Measurements from ENCODE around the gene CEPT1. TPM values are rescaled to one million over a fixed set of nuclear protein-coding genes. Genes with fewer than 3 reads are reported as not detected.

Gene CEPT1
- total and polyA plus RNA-seq, 2 of the 8 experiments (the other 6 are each of a cell fraction or from before 2014, with no cell fraction given): 18.5 to 28.6 TPM

DNA sequence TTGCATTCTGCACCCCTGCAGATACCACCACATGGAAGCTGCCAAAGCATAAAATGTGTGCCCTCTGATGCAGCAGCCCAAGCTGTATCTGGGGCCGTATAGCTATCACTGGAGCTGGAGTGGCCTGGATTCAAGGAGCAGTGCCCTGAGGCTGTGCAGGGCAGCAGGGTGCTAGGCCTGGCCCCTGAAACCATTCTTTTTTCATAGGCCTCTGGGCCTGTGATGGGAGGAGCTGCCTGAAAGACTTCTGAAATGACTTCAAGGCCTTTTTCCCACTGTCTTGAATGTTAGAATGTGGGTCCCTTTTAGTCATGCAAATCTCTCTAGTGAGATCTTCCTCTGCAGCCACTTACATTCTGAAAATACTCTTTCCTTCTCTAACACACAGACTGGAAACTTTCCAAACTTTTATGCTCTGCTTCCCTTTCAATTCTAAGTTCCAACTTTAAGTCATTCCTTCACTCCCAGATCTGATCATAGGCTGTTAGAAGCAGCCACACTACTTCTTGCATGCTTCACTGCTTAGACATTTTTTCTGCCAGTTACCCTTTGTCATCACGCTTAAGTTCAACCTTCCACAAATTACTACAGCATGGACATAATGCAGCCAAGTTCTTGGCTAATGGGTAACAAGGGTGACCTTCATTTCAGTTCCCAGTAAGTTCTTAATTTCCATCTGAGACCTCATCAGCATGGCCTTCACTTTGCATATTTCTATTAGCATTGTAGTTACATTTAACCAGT, 42.5 kb upstream of the CEPT1 start (continued):
- no peak for TF ChIP-seq CHD7 (IDR thresholded peaks at IDR 0.05; ENCODE audit: insufficient replicate concordance, low read length)
- no peak for TF ChIP-seq RBBP5 (IDR thresholded peaks at IDR 0.05; ENCODE audit: borderline replicate concordance, low read depth, low read length)
- no peak for TF ChIP-seq TBP (IDR thresholded peaks at IDR 0.05; ENCODE audit: low read depth, low read length)
- TF ChIP-seq TEAD4 (IDR thresholded peaks at IDR 0.05; ENCODE audit: low read depth, low read length): no peak
- no peak for TF ChIP-seq SIX5 (IDR thresholded peaks at IDR 0.05; ENCODE audit: low read depth, low read length)
- TF ChIP-seq POU5F1 (IDR thresholded peaks at IDR 0.05; ENCODE audit: low read depth, low read length): no peak
- no peak for TF ChIP-seq SRF (IDR thresholded peaks at IDR 0.05; ENCODE audit: low read depth, low read length)
- TF ChIP-seq HDAC6 (IDR thresholded peaks at IDR 0.05; ENCODE audit: low read depth, low read length): no peak
